Measurements from ENCODE around the gene FOXK2. TPM values are rescaled to one million over a fixed set of nuclear protein-coding genes. Genes with fewer than 3 reads are reported as not detected.
"Not testable (repeated sequence)": the region's sequence is repeated elsewhere in the genome, so short reads cannot be mapped to it uniquely, and the experiment has no call there.

FOXK2 gene
- total RNA-seq, 4 donors from 2014 or later: 30.5 to 43.3 (median 38.8) TPM

GRCh38 chr17:82561429-82562035 lies 42.0 kb downstream of the FOXK2 start:
- peaks cover 20 to 31% of the 10 kb centered on the region in 2 donors for H3K4me1 ChIP-seq
- DNase-seq: no peak
- no peak overlapping the region for H3K4me3 ChIP-seq (replicated peaks in 1 of 3)
- TF ChIP-seq POLR2A (IDR thresholded peaks at IDR 0.05) (no peak), CTCF (IDR thresholded peaks at IDR 0.05) (no peak)
- intact Hi-C loops (cut with DNase I): no loop called here
- 88 to 89% methylated on average over 30 of the region's 31 CpGs for WGBS, 2 donors
- H3K36me3 ChIP-seq: no peaks in the 10 kb centered on the region
- H3K9me3 ChIP-seq: no peaks in the 10 kb centered on the region
- no peak overlapping the region for H3K27ac ChIP-seq
- no peaks in the 10 kb centered on the region for H3K27me3 ChIP-seq

- DNase-seq; H3K27me3 ChIP-seq; H3K9me3 ChIP-seq; H3K36me3 ChIP-seq; intact Hi-C loops (cut with DNase I); H3K27ac ChIP-seq; H3K4me3 ChIP-seq (replicated peaks in 1 of 3): not testable (repeated sequence)
- 62 to 69% methylated on average over 6 to 7 of the region's 7 CpGs for WGBS, 2 donors
- peaks cover 20 to 31% of the 10 kb centered on the region in 2 donors for H3K4me1 ChIP-seq
Observed at GRCh38 chr17:82562718-82563220, 43.2 kb downstream of the FOXK2 start.

- Histone ChIP-seq H3K4me1 (peaks cover 24 to 34% of the 10 kb centered on the region in 2 donors), H3K27me3 (no peaks in the 10 kb centered on the region), H3K4me3 (replicated peaks in 1 of 3) (no peak overlapping the region), H3K36me3 (no peaks in the 10 kb centered on the region), H3K27ac (no peak overlapping the region), H3K9me3 (no peaks in the 10 kb centered on the region)
- DNase-seq: no peak
- TF ChIP-seq CTCF (IDR thresholded peaks at IDR 0.05): no peak
- no peak for TF ChIP-seq POLR2A (IDR thresholded peaks at IDR 0.05)
- intact Hi-C loops (cut with DNase I): no loop called here
- 77 to 87% methylated on average over 8 to 9 of the region's 9 CpGs for WGBS, 2 donors
Observed at GRCh38 chr17:82563318-82563717, 43.8 kb downstream of the FOXK2 start.

- 95% methylated on average over 4 of the region's 4 CpGs for WGBS, 2 donors
- H3K27ac ChIP-seq; H3K27me3 ChIP-seq; intact Hi-C loops (cut with DNase I); H3K4me3 ChIP-seq (replicated peaks in 1 of 3); DNase-seq; H3K36me3 ChIP-seq; H3K9me3 ChIP-seq: not testable (repeated sequence)
- peaks cover 26 to 38% of the 10 kb centered on the region in 2 donors for H3K4me1 ChIP-seq
Observed at GRCh38 chr17:82563745-82564144, 44.2 kb downstream of the FOXK2 start.

- 93 to 94% methylated on average over 5 of the region's 5 CpGs for WGBS, 2 donors
- intact Hi-C loops (cut with DNase I): no loop called here
- Histone ChIP-seq H3K4me3 (replicated peaks in 1 of 3) (no peak overlapping the region), H3K27ac (no peak overlapping the region), H3K27me3 (no peaks in the 10 kb centered on the region), H3K36me3 (no peaks in the 10 kb centered on the region), H3K9me3 (no peaks in the 10 kb centered on the region), H3K4me1 (peaks cover 28 to 41% of the 10 kb centered on the region in 2 donors)
- DNase-seq: no peak
- TF ChIP-seq CTCF (IDR thresholded peaks at IDR 0.05): no peak
- no peak for TF ChIP-seq POLR2A (IDR thresholded peaks at IDR 0.05)
Observed at GRCh38 chr17:82564241-82564640, 44.7 kb downstream of the FOXK2 start.

GRCh38 chr17:82565551-82565950 lies 46.0 kb downstream of the FOXK2 start:
- 43 to 54% methylated on average over 1 of the region's 1 CpG for WGBS, 2 donors
- H3K27ac ChIP-seq: no peak overlapping the region

More at GRCh38 chr17:82565551-82565950, 46.0 kb downstream of the FOXK2 start:
- intact Hi-C loops (cut with DNase I): no loop called here
- Histone ChIP-seq H3K27me3 (no peaks in the 10 kb centered on the region), H3K4me3 (replicated peaks in 1 of 3) (no peak overlapping the region), H3K9me3 (no peaks in the 10 kb centered on the region), H3K36me3 (no peaks in the 10 kb centered on the region), H3K4me1 (peaks cover 25 to 50% of the 10 kb centered on the region in 2 donors)
- no peak for TF ChIP-seq POLR2A (IDR thresholded peaks at IDR 0.05)
- no peak for TF ChIP-seq CTCF (IDR thresholded peaks at IDR 0.05)
- no peak for DNase-seq

Data from thyroid gland (tissue), 4 donors.